GF-D8 (cell line): ENCODE measurements around the gene MPP3.
"Not testable (repeated sequence)": the region's sequence is repeated elsewhere in the genome, so short reads cannot be mapped to it uniquely, and the experiment has no call there.

Experiments used
- DNase-seq: peaks from one replicate; lab custom pipeline; 2025; lab: John Stamatoyannopoulos, UW

Gene MPP3

GRCh38 chr17:43808076-43808475 is 24.9 kb downstream of the MPP3 start:
- DNase-seq = no peak

- DNase-seq = no peak
Measured at GRCh38 chr17:43805117-43805516, 27.8 kb downstream of the MPP3 start.

GRCh38 chr17:43803758-43804157 is 29.2 kb downstream of the MPP3 start:
- no peak for DNase-seq

GRCh38 chr17:43801844-43802243 is 31.1 kb downstream of the MPP3 start:
- DNase-seq = no peak

- DNase-seq = no peak
Measured at GRCh38 chr17:43800736-43801135, 32.2 kb downstream of the MPP3 start.

- no peak for DNase-seq
Measured at GRCh38 chr17:43799047-43799446, 33.9 kb downstream of the MPP3 start.

GRCh38 chr17:43798024-43798423 is 34.9 kb downstream of the MPP3 start:
- not testable (repeated sequence) for DNase-seq

- DNase-seq = not testable (repeated sequence)
Measured at GRCh38 chr17:43792668-43793067, 40.3 kb downstream of the MPP3 start.

- peak; percentile 42 for DNase-seq
Measured at GRCh38 chr17:43791589-43791988, 41.4 kb downstream of the MPP3 start.

- DNase-seq = no peak
Measured at GRCh38 chr17:43790311-43790940, 42.5 kb downstream of the MPP3 start.

- DNase-seq = no peak
Measured at GRCh38 chr17:43789482-43789881, 43.5 kb downstream of the MPP3 start.

- no peak for DNase-seq
Measured at GRCh38 chr17:43788540-43788939, 44.4 kb downstream of the MPP3 start.

- no peak for DNase-seq
Measured at GRCh38 chr17:43787728-43788127, 45.2 kb downstream of the MPP3 start.

GRCh38 chr17:43784628-43785101 is 48.3 kb downstream of the MPP3 start:
- no peak for DNase-seq

GRCh38 chr17:43784068-43784467 is 48.9 kb downstream of the MPP3 start:
- no peak for DNase-seq

- no peak for DNase-seq
Measured at GRCh38 chr17:43782913-43783680, 49.8 kb downstream of the MPP3 start.

GRCh38 chr17:43780135-43780534 is 52.8 kb downstream of the MPP3 start, which contains the start of gene CFAP97D1:
CFAP97D1 (plus strand) TSS chr17:43780435; CDS start chr17:43780463, 28 bp downstream.
- DNase-seq = no peak

- DNase-seq = peak; percentile 77
Measured at GRCh38 chr17:43779145-43780125, 53.5 kb downstream of the MPP3 start.

GRCh38 chr17:43778337-43779144 is 54.4 kb downstream of the MPP3 start, which contains the start of gene DUSP3:
DUSP3 (minus strand) TSS chr17:43778977; CDS start chr17:43778924, 53 bp downstream.
- peak; percentile 49 for DNase-seq

- no peak for DNase-seq
Measured at GRCh38 chr17:43774304-43775250, 58.4 kb downstream of the MPP3 start.
